Adrenal gland (tissue), 5 donors: ENCODE measurements around the gene FBXW8.

ENCODE experiments used
- CTCF ChIP-seq, 6 experiments: fragments of 450-650 bp in 4 of 6; fragments of 200-600 bp in 2 of 6; sonication (generic) in 1 of 6; IDR thresholded peaks; 1 replicate in 5 of 6; 2 replicates in 1 of 6; pipeline versions ENCODE4 v1.5.1 to v1.8.0; 2016 to 2021; ENCODE audit warnings: antibody characterized with exemption in 6 of 6, mild to moderate bottlenecking in 2 of 6, moderate library complexity in 1 of 6
- POLR2A ChIP-seq, 2 donors: fragments of 450-650 bp; IDR thresholded peaks; one replicate each; pipeline ENCODE4 v1.6.1; 2017; ENCODE audit warnings: antibody characterized with exemption in 2 of 2, mild to moderate bottlenecking in 2 of 2, moderate library complexity in 1 of 2
- donor health status: DM: no; HTN: no; CAD: no.

- TF ChIP-seq POLR2A (IDR thresholded peaks at IDR 0.05) (no peak), CTCF (IDR thresholded peaks at IDR 0.05) (no peak)
Observed at GRCh38 chr12:116929885-116930284, 19.1 kb downstream of the FBXW8 start.
